ENCODE measurements around the gene ZNF625.

The ZNF625 gene

GRCh38 chr19:12156223-12157058, at the start of gene ZNF625:
Gene ZNF625 (minus strand): TSS chr19:12156734. CDS start chr19:12156558, 176 bp downstream.
- peak; percentile 79 for DNase-seq

DNA sequence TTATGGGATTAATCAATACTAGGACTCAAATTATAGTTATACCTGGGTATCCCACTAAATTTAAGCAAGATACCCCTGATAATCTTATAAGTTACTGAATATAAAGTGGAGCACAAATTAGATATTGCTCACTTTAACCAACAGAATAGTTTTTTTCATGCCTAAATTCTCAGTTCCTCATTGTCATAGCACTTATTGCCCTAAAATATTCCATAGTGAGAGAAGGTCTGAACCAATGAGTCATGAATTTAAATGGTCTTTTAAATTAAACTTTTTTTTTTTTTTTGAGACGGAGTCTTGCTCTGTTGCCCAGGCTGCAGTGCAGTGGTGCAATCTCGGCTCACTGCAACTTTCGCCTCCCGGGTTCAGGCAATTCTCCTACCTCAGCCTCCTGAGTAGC, 48.8 kb upstream of the ZNF625 start:
- no peak for DNase-seq

- DNase-seq = no peak
Measured at GRCh38 chr19:12202250-12202649, 45.7 kb upstream of the ZNF625 start.

DNA sequence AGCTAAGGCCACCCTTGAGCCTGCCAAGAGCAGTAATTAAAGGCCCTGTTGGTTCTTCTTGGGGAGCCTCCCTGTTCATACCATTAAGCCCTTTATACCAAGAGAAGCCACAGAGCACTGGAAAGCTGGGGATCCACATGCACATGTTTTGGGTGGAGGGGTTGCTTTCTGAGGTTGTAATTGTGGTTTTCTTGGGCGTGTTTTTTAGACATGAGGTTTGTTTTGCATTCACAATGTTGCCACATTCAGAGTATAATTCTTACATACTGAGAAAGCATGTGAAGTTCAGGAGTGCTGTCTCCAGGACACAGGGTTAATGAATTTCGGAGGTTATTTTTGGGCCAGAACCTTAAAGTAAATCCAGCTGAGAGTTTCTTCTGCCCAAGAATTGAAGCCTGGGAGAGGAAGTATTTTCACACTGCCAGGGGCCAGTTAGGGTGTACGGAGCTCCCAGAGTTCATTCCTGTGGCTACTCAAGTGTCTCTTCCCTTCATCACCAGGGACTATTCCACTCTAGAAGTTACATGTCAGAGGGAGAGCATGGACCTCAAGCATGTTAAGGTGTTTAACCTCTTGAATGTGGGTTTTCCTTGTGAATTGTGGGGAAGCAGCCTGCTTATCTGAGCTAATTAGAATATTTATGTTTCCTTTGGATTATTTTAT, 43.4 kb upstream of the ZNF625 start:
- DNase-seq = no peak

DNA sequence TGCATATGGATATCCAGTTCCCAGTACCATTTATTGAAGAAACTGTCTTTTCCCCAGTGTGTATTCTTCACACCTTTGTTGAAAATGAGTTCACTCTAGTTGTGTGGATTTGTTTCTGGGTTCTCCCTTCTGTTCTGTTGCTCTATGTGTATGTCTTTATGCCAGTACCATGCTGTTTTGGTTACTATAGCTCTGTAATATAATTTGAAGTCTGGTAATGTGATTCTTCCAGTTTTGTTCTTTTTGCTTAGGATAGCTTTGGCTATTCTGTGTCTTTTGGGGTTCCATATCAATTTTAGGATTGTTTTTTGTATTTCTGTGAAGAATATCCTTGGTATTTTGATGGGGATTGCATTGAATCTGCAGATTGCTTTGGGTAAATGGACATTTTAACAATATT, 41.6 kb upstream of the ZNF625 start:
- no peak for DNase-seq

DNA sequence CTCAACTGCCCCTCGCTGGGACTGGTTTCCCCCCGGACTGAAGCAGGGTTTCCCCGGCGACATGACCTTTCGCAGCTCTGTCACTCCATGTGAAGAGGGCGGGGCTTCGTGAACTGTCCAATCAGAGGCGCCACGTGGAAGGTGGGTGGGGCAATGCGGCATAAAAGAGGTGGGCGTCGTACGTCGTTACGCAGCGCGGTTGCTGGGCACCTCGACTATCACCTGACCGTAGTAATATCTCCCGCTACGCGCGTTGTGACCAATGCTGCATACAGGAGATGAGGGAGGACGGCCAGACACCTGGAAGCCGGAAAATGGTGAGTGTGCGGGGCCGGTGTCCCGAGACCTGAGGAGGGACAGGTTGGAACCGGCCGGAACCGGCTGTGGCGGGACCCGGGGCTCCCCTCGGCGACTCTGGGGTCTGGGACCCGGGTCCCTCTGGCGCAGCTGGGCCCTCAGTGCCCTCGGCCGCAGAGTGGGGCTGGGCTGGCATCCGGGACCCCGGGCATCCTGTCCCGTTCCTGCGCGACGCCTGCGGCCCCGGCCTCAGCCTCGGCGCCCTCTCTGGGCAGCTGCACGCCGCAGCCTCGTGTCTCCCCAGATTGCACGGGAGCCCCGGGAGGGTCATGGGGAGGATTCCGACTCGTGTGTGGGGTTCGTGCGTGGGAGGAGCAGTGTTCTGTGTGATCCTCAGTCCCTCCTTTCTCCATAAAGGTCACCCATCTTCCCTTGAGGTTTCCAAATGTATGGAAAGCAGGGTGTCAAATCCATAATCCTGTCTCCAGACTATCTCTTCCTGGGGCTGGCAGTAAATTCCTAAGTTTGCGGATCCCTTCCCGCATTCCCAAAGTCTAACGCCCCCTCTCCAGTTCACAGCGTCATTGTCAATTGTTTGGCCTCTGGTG, 38.5 kb upstream of the ZNF625 start:
- no peak for DNase-seq

DNA sequence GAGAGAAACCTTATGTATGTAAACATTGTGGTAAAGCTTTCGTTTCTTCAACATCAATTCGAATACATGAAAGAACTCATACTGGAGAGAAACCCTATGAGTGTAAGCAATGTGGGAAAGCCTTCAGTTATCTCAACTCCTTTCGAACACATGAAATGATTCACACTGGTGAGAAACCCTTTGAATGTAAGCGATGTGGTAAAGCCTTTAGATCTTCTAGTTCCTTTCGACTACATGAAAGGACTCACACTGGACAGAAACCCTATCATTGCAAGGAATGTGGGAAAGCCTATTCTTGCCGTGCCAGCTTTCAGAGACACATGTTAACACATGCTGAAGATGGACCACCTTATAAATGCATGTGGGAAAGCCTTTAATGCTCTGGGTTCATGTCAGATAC, 31.1 kb upstream of the ZNF625 start:
- no peak for DNase-seq

DNA sequence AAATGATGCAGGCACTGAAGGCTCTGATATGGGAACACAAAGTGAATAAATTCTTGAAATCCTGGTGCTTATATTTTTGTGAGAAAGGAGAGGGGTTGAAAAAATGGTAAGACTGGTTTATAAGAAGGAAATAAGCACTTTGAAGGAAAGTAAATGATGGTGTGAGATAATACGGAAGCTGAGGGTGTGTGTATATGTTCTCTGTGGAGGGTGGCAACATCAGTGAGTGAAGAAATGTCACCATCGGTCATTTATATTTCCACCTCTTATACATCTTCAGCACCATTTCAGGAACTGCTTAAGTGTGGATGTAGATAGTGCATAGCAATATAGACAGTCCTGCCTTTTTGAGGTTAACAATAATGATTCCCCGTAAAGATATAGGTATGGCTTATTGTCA, 23.8 kb upstream of the ZNF625 start:
- no peak for DNase-seq

- no peak for DNase-seq
Measured at GRCh38 chr19:12166626-12167025, 10.1 kb upstream of the ZNF625 start.

DNA sequence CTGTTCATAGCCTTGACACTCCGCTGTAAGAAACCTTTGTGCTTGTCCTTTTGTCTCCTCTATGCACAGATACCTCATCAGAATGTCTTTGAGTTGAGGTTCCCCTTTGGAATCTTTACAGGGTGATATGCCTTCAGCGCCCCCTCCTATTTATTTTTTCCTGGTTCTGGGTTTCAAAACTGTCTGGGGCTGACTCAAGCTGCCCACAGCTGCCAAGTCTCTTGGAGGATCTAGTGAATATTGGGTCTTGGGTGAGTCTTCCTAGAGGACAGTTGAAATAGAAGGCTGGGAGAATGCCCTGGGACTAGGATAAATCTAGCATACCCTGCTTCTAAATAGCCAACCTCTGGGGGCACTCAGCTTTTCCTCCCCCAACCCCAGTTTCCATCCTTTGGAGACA, 7.3 kb upstream of the ZNF625 start:
- DNase-seq = no peak

DNA sequence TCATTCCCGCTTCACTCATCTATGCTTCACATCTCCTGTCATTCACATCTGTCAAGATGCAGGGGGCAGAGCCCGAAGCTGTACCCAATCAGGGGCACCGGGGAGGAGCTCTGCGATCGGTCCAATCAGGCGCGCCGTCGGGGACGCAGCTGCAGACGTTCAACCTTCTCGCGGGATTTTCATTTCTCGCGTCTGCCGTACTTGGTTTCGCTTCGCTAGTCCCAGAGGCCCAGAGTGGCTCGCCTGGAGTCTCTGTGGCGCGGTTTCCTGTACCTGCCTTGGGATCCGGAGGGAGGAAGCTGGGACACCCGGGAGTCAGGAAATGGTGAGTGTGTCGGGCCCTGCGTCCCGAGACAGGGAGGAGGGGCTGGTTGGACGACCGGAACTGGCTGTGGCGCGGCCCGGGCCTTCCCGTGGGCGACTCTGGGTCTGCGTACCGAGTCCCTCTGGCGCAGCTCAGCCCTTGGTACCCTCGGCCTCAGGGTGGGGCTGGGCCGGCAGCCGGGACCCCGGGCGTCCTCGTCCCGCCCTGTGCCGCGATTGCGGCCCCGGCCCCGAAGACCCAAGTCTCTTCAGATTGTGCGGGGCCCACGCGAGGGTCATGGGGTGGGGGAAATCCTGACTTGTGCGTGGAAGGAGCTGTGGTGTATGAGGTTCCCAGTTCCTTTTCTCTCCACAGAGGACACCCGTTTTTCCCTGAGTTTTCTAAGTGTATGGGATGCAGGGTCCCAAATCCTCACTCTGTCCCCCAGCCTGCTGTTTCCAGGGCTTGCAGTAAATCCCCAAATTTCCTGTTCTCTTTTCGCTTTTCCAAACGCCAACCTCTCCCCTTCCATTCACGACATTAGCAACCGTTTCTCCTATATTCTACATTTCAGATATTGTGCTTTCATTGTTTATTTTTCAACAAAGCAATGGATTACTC, 6.6 kb upstream of the ZNF625 start, which contains the start of gene ZNF136:
Gene ZNF136 (plus strand): TSS at position 215 of the 925 bp plus-strand sequence. CDS start 108 bp downstream, at position 323.
- peak; percentile 85 for DNase-seq

DNA sequence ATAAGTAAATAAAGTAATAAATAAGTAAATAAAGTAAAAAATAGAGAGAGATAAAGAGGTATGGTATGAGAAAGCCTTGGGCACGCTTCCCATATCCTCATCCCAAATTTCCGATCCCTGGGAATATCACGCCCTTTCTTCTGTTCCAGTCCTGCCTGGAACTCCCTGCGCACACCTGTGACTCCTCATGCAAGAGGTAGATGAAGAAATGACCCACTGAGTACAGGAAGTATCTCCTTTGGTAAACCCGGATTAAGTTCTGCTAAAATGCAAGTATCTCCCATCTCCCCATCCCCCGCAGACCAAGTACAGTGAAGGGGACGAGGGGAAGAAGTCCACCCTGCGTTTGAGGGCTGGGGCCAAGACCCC, 6.0 kb upstream of the ZNF625 start:
- no peak for DNase-seq

DNA sequence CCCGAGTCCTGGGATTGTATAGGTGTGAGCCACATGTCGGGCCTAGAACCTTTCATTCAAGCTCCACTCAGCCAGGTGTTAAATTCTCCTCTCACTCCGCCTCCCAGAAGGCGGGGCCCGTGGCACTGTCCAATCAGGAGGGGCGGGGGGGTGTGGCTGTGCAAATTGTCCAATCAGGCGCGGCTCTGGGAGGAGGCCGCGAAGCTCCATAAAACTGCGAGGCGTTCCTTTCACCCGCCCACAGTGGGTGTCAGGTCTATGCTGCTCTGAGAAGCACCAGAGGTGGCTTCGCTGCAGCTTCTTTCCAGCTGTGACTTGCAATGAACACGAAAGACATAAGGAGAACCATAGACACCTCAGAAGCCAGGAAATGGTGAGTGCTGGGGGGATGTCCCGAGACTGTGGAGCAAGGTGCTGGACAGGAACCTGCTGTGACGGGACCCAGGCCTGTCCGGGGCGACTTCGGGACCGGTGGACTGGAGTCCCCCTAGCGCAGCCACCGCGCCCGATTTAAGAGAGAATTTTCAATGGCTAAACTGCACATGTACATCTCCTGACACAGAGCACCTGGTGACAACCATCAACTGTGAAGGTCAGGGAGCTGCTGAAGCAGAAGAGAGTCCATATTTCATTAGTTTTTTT, 3.4 kb upstream of the ZNF625 start:
- DNase-seq = no peak

DNA sequence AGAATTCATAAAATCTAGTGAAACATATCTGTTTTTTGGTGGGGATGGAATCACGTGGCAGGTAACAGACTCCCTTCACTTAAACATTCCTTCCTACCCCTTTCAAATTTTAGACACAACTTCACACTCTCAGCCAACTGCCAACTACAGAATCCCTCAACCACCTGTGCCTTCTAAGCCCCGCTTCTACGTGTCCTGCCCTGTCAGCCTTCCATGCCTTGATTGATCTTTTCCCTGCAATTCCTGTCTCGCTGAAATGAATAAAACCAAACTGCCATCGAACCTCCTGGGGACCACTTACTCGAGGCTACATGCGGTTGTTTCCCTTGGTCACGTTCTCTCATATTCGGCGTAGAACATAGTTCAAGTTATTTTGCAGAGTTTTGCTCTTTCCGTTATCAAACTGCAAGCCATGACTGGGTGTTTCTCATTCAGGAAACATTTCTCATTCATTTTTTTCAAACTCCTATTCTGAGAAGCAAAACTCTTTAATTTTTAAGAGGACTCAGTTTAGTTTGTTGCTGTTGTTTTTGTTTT, 1.1 kb downstream of the ZNF625 start:
- DNase-seq = no peak

DNA sequence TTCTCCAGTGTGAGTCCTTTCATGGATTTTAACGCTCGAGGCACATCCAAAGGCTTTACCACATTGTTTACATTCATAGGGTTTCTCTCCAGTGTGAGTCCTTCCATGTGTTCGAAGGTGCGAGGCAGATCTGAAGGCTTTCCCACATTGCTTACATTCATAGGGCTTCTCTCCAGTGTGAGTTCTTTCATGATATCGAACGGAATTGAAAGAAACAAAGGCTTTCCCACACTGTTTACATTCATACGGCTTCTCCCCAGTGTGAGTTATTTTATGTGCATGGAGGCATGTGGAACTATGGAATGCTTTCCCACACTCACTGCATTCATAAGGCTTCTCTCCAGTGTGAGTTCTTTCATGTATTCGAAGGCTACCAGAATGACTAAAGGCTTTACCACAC, 11.2 kb downstream of the ZNF625 start:
- no peak for DNase-seq

DNA sequence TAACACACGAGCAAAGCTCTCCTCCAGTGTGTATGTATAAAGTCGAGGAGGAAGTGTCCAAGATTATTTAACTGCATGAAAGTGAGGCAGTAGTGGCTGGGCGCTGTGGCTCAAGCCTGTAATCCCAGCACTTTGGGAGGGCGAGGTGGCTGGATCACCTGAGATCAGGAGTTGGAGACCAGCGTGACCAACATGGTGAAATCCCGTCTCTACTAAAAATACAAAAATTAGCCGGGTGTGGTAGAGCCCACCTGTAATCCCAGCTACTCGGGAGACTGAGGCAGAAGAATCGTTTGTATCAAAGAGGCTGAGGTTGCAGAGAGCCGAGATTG, 15.2 kb downstream of the ZNF625 start:
- no peak for DNase-seq

DNA sequence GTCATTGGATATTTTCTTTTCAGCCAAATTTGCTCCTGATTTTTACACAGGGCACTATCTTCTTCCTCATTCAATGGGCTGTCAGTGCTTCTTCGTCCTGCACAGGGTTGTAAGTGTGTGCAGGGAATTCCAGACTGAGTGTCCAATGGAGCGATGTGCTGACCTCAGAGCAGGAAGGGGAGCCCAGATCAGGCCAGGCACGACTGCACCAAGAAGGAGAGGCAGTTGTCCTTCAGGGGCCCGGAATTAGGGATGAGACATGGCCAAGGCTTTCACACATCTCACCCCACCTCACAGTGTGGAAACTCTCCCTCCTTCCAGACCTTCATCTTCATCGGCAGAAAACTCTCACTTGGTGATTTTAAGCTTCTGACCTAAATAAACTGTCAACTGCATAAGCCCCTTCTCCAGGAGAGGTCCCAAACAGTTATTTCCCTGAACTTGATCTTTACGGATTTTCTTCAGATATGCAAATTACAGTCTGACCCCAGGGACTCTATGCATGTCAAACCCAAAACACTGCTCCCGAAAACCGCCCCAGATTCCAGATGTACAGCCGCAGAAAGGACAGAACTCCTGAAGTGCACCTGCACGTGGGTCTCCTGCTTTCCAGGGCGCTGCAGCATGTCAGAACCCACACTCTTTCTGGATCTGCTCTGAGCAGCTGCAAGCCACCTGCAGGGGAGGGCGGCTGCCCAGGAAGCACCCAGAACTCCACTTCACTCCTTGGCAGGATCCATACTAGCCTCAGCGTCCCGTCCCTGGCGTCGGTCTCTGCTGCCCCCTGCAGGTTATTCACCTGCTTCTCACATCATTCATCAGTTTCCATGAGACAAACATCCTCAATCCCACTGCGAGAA, 15.8 kb downstream of the ZNF625 start:
- peak; percentile 66 for DNase-seq

DNA sequence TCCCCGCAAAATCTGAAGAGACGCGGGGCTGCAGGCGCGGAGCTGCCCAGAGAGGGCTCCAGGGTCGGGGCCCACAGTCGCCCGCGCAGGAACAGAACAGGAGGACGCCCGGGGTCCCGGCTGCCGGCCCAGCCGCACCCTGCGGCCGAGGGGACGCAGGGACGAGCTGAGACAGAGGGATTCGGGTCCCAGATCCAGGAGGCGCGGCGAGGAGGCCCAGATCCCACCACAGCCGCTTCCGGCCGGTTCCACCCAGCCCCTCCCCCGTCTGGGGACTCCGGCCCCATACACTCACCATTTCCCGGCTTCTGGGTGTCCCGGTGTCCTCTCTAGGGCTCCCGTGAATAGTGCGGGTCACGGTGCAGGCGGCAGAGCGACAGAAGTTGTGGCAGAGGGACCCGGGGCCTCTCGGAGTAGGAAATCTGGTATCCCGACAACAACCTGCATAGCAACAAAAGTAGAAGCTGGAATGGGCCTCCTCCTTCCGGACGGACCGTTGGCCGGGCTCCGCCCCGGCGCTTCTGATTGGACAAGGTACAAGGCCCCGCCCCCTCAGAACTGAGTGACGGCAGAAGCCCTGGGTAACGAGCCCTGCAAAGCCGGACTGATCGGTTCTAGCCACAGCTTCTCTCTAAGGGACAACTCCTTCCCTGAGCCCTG, 16.5 kb downstream of the ZNF625 start, which contains the start of gene ZNF20:
Gene ZNF20 (minus strand): TSS at position 466 of the 660 bp plus-strand sequence. CDS start 168 bp downstream, at position 298.
- peak; percentile 83 for DNase-seq

- DNase-seq = no peak
Measured at GRCh38 chr19:12139269-12139668, 17.3 kb downstream of the ZNF625 start.

Measured in kidney glomerular epithelial cell (primary cell).